NCI-H69 (cell line): ENCODE results near the gene C1S.
"Not testable (repeated sequence)": the region's sequence is repeated elsewhere in the genome, so short reads cannot be mapped to it uniquely, and the experiment has no call there.

Experiments
- DNase-seq: peaks from one replicate; lab custom pipeline; 2025; lab: John Stamatoyannopoulos, UW

Gene C1S

GRCh38 chr12:7060353-7060954 lies at the start of gene C1S:
C1S (plus strand) TSS chr12:7060718; CDS start chr12:7061913, 1,195 bp downstream.
- DNase-seq: peak; percentile 52

GRCh38 chr12:7011398-7011797 lies 49.1 kb upstream of the C1S start:
- not testable (repeated sequence) for DNase-seq

GRCh38 chr12:7012024-7012607 lies 48.4 kb upstream of the C1S start:
- DNase-seq: no peak

- DNase-seq: no peak
Measured at GRCh38 chr12:7013101-7013500, 47.4 kb upstream of the C1S start.

- no peak for DNase-seq
Measured at GRCh38 chr12:7015555-7016370, 44.8 kb upstream of the C1S start.

GRCh38 chr12:7016958-7017571 lies 43.5 kb upstream of the C1S start:
- no peak for DNase-seq

GRCh38 chr12:7017870-7018349 lies 42.6 kb upstream of the C1S start:
- peak; percentile 89 for DNase-seq

GRCh38 chr12:7018350-7019042 lies 42.0 kb upstream of the C1S start, which contains the start of gene LPCAT3:
LPCAT3 (minus strand) TSS chr12:7018476; CDS start chr12:7018424, 52 bp downstream.
- DNase-seq: peak; percentile 99

- peak; percentile 69 for DNase-seq
Measured at GRCh38 chr12:7019043-7019569, 41.4 kb upstream of the C1S start.

GRCh38 chr12:7021956-7022355 lies 38.6 kb upstream of the C1S start:
- DNase-seq: no peak

GRCh38 chr12:7023114-7023513 lies 37.4 kb upstream of the C1S start:
- DNase-seq: no peak

GRCh38 chr12:7026854-7027253 lies 33.7 kb upstream of the C1S start:
- DNase-seq: no peak

- DNase-seq: no peak
Measured at GRCh38 chr12:7031306-7031705, 29.2 kb upstream of the C1S start.

GRCh38 chr12:7032990-7033389 lies 27.5 kb upstream of the C1S start:
- no peak for DNase-seq

- no peak for DNase-seq
Measured at GRCh38 chr12:7034464-7034863, 26.1 kb upstream of the C1S start.

GRCh38 chr12:7035463-7035862 lies 25.1 kb upstream of the C1S start:
- no peak for DNase-seq

GRCh38 chr12:7037411-7037810 lies 23.1 kb upstream of the C1S start:
- DNase-seq: peak; percentile 44

GRCh38 chr12:7038591-7038990 lies 21.9 kb upstream of the C1S start:
- no peak for DNase-seq

GRCh38 chr12:7039403-7039802 lies 21.1 kb upstream of the C1S start:
- DNase-seq: no peak

GRCh38 chr12:7042842-7043241 lies 17.7 kb upstream of the C1S start:
- peak; percentile 56 for DNase-seq

- DNase-seq: no peak
Measured at GRCh38 chr12:7045913-7046312, 14.6 kb upstream of the C1S start.
